KBM-7 (cell line): Measurements from ENCODE around the gene RLBP1.

Source experiments
- DNase-seq: peaks from one replicate; pipeline ENCODE4 v3.0.0-alpha.2; 2015
- in situ Hi-C: fragments of 300-500 bp; cut with MboI; formaldehyde crosslinking; loops from 2 replicates; pipeline ENCODE4 v1.14.3; 2020; ENCODE audit warnings: low sequenced_read_pairs, low pct_unique_long_range_greater_than_20kb, mixed read lengths

The RLBP1 gene

GRCh38 chr15:89209057-89209456 lies 12.3 kb downstream of the RLBP1 start:
- DNase-seq: no peak
- in situ Hi-C loops: no loop called here

- no peak for DNase-seq
- in situ Hi-C loops: no loop called here
Measured at GRCh38 chr15:89208256-89208655, 13.1 kb downstream of the RLBP1 start.

DNA sequence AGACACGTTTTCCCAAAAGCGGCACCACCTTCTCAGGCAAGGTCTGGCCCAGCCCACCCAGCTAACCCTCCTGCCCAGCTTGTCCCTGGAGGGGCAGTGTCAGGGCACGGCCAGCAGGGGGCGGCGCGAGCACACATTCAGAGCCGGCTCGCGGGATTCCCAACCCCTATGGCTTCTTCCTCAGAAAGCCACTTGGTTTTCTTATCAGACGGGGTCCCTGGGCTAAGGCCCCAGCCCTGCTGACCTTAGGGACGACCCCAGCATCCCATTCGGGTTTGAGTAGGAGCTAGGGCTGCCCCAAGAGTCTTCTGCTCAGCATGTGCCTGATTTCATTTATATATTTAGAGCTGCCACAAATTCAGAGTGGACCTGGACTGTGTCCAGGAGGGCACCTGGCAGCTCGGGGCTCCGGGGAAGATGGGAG lies 14.5 kb downstream of the RLBP1 start:
- in situ Hi-C loops: no loop called here
- peak; percentile 95 for DNase-seq

GRCh38 chr15:89205991-89206585 lies 15.3 kb downstream of the RLBP1 start:
- no peak for DNase-seq
- in situ Hi-C loops: no loop called here

DNA sequence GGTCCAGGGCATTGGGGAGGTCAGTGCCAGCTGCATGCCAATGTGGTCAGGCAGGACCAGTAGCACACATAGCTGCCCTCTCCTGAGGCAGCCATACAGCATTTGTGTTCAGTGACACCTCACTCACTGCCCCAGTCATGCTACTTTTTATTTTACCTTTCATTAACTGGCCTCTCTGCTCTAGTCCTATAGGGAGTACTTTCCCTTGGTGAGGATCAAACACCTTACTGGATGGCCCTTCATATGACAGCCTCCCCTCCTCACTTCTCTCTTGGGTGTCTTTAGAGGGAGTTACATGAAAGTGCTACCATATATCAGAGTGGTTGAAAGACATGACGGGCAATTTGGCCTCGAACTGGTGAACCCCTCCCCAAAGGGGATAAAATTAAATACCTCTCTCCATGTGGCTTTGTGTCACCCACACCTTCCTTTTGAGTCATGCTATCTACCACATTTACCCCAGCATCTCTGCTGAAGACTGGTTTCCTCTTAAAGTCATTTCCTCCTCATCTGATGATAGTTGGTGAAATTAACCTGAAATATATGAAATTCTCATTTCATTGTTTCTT lies 17.6 kb downstream of the RLBP1 start:
- in situ Hi-C loops: no loop called here
- no peak for DNase-seq

- DNase-seq: no peak
- in situ Hi-C loops: no loop called here
Measured at GRCh38 chr15:89201465-89202005, 19.8 kb downstream of the RLBP1 start.

DNA sequence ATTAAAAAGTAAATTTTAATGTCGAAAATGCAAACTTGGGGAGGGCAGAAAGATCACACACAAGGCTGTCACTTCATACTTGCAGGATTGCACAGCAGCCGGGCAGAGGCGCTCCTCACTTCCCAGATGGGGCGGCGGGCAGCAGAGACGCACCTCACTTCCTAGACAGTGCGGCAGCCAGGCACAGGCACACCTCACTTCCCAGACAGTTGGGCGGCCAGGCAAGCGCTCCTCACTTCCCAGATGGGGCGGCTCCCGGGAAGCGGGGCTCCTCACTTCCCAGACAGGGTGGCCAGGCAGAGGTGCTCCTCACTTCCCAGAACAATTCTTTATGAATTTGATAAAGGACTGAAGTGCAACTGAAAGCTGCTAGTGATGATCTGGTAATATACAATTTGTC lies 21.2 kb downstream of the RLBP1 start:
- DNase-seq: no peak
- in situ Hi-C loops: no loop called here

GRCh38 chr15:89199746-89200145 lies 21.6 kb downstream of the RLBP1 start:
- DNase-seq: peak; percentile 35
- in situ Hi-C loops: loop anchor here (25.0 kb wide), 1 partner anchor 712 kb away; no protein-coding TSS in a partner anchor

DNA sequence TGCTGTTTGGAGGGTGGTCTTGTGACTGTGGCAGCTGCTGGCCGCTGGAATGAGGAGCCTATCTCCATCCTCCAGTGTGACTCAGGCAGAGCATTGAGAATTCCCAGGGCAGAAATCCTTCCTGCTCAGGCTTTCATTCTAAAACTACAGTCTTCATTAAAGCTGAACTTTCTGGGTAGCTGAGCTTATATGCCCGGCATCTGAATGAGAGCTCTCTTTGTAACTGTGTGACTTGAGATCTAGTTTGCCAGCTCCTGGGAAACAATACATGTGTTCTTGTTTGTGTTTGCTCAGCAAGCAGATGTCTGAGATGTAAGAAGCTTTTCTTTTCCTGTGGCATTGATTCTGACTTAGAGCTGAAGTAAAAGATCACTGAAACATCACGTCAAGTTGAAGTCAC lies 22.4 kb downstream of the RLBP1 start:
- in situ Hi-C loops: loop anchor here (25.0 kb wide), 1 partner anchor 712 kb away; no protein-coding TSS in a partner anchor
- DNase-seq: no peak

DNA sequence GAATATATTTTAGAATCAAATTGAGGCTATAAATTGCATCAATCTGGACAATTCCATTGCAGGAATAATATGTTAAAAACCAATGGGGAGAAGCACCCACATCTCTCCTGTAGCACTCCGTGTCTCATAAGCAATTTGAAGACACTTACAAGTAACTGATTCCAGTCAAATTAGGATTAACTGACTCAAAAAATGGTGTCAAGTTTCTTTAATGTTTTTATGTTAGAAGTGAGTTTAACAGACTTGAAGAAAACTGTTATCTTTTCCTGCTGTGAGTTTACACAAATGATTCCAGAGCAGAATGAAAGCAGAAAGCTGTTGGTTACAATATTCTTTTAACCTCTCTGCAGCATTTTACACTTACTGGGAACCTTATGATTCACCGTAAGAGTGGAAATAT lies 23.2 kb downstream of the RLBP1 start:
- in situ Hi-C loops: loop anchor here (25.0 kb wide), 1 partner anchor 711 kb away; no protein-coding TSS in a partner anchor
- no peak for DNase-seq

DNA sequence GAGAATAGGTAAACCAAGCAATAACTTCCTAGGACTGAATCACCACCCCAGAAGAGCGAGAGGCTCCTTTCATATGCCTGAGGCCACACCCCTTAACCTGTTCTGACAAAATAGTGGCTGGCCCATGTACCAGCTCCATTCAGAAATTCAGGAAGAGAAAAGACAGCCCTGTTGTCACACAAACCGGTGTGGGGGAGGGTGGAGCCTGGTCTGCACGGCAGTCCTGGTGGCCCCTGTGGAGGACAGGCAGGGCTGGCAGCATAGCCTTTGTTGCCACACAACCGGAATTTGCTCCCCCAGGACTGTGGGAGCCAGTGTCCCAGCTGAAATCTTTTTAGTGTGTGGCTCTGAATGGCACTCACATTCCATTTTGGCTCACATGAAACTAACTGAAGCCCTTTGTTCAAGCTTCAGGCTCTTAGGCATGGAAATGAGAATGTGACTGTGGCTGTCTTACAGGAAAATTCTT lies 23.8 kb downstream of the RLBP1 start:
- DNase-seq: peak; percentile 71
- in situ Hi-C loops: loop anchor here (25.0 kb wide), 1 partner anchor 710 kb away; no protein-coding TSS in a partner anchor

GRCh38 chr15:89196994-89197393 lies 24.4 kb downstream of the RLBP1 start:
- DNase-seq: no peak

GRCh38 chr15:89196241-89196640 lies 25.1 kb downstream of the RLBP1 start:
- no peak for DNase-seq
- in situ Hi-C loops: loop anchor here (25.0 kb wide), 1 partner anchor 709 kb away; no protein-coding TSS in a partner anchor

More at GRCh38 chr15:89196994-89197393, 24.4 kb downstream of the RLBP1 start:
- in situ Hi-C loops: loop anchor here (25.0 kb wide), 1 partner anchor 710 kb away; no protein-coding TSS in a partner anchor

- in situ Hi-C loops: loop anchor here (25.0 kb wide), 1 partner anchor 709 kb away; no protein-coding TSS in a partner anchor
- no peak for DNase-seq
Measured at GRCh38 chr15:89195836-89196235, 25.5 kb downstream of the RLBP1 start.

DNA sequence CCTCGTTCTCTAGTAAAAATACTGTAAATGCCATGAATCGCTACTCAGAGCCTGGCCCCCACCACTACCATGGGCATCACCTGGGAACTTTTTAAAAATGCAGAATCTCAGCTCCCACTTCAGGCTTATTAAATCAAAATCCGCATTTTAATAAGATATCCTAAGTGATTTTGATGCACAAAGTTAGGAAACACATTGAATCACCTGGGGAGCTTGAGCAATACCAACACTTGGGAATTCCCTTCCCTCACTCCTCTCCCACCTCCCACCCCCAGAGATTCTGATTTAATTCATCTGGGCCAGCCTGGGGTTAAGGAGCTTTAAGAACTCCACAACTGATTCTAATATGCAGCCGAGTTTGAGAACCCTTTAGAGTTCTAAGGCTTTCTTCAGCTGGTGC lies 26.8 kb downstream of the RLBP1 start:
- in situ Hi-C loops: loop anchor here (25.0 kb wide), 1 partner anchor 707 kb away; no protein-coding TSS in a partner anchor

DNA sequence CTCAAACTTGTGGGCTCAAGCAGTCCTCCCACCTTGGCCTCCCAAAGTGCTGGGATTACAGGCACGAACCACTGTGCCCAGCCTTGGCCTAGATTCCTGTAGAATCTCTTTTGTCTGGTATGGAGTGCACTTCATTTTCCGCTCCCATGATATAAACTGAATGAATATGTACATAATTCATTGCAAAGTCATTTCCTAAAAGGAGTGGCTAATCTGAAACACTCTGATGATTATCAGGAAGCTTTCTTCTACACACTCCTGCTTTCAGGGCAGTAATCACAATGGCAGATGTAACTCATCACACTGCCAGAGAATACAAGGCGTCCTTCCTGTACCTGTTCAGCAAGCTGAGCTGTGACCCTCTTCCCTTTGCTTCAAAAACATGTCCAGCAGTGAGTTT lies 28.6 kb downstream of the RLBP1 start:
- in situ Hi-C loops: loop anchor here (25.0 kb wide), 1 partner anchor 705 kb away; no protein-coding TSS in a partner anchor
- DNase-seq: no peak

More for the DNA sequence above, 26.8 kb downstream of the RLBP1 start:
- no peak for DNase-seq

DNA sequence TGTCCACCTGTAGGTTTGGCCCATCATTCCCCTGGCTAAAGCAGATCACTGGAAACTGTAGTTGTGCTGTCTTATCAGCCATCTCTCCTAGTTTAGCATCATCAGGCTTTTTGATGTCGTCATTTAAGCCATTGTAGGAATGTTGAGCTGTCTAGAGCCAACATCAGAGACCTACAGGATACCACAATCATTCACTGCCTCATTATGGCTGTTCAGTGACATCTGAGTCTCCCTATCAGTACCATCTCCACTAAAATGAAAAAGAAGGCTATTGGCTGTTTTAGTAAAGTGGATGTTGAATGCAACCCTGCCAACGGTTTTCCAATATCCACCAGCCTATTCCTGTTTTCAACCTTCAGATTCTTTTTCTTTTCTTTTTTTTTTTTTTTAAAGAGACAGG lies 29.2 kb downstream of the RLBP1 start:
- in situ Hi-C loops: loop anchor here (25.0 kb wide), 1 partner anchor 705 kb away; no protein-coding TSS in a partner anchor
- no peak for DNase-seq

- no peak for DNase-seq
- in situ Hi-C loops: loop anchor here (25.0 kb wide), 1 partner anchor 701 kb away; no protein-coding TSS in a partner anchor
Measured at GRCh38 chr15:89187986-89188514, 33.3 kb downstream of the RLBP1 start.

DNA sequence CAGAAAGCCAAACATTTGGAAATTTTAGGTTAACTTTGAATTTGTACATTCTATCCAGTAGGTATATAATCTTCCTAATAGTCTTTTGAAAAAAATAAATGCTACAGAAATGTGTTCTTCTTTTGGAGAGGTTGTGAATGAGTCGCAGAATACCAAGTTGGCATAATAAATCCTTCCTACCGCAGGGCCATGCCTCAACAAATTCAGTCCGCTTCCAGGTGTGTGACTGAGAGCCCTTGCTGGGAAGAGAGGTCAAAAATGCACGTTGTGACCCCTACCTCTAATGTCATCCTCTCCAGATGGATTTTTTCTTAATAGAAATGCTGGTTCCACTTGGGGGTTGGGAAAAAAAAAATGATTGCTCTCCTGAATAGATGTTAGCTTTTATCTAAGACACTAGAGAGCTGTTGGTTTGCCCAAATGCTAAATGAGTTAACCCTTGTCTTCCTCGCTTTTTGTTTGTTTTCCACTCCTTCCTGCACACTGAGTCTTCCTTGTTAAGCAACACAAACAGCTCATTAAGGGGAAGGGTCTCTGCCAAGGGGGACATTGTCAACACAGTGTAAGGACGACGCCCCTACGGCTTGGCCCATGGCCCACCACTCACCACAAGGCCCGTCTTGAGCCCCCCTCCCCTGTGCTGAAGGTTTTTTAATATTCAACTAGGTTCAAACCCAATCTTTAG lies 33.9 kb downstream of the RLBP1 start:
- in situ Hi-C loops: loop anchor here (25.0 kb wide), 1 partner anchor 700 kb away; no protein-coding TSS in a partner anchor
- DNase-seq: no peak
